LHCN-M2 (cell line): Measurements from ENCODE around the gene ADH1A. TPM values are rescaled to one million over a fixed set of nuclear protein-coding genes. Genes with fewer than 3 reads are reported as not detected.
"Not testable (repeated sequence)": the region's sequence is repeated elsewhere in the genome, so short reads cannot be mapped to it uniquely, and the experiment has no call there.

ENCODE experiments used
- DNase-seq: peaks from one replicate; pipeline ENCODE4 v3.0.0-alpha.2; 2012; ENCODE audit warnings: low read depth
- total RNA-seq: library from RNA; depleted of rRNA; stranded (reverse); fragments of >200 nt; gene quantifications from 2 replicates; pipeline ENCODE4 v1.2.3, GENCODE V29; 2014; rRNA removed

ADH1A gene
- total RNA-seq, 1 experiment from 2014 or later: not detected

- no peak for DNase-seq
These were observed 8.1 kb downstream of the ADH1A start for GRCh38 chr4:99282731-99283130.

GRCh38 chr4:99281261-99281660 lies 9.5 kb downstream of the ADH1A start:
- no peak for DNase-seq

GRCh38 chr4:99276417-99276816 lies 14.4 kb downstream of the ADH1A start:
- no peak for DNase-seq

- no peak for DNase-seq
These were observed 14.9 kb downstream of the ADH1A start for GRCh38 chr4:99275885-99276284.

GRCh38 chr4:99275050-99275449 lies 15.7 kb downstream of the ADH1A start:
- DNase-seq: no peak

- no peak for DNase-seq
These were observed 17.1 kb downstream of the ADH1A start for GRCh38 chr4:99273704-99274103.

- DNase-seq: no peak
These were observed 25.9 kb downstream of the ADH1A start for GRCh38 chr4:99264927-99265326.

- DNase-seq: no peak
These were observed 38.0 kb downstream of the ADH1A start for GRCh38 chr4:99252746-99253145.

GRCh38 chr4:99248714-99249113 lies 42.1 kb downstream of the ADH1A start:
- DNase-seq: no peak

- no peak for DNase-seq
These were observed 54.8 kb downstream of the ADH1A start for GRCh38 chr4:99235955-99236354.

- no peak for DNase-seq
These were observed 56.3 kb downstream of the ADH1A start for GRCh38 chr4:99234331-99235010.

- DNase-seq: not testable (repeated sequence)
These were observed 57.4 kb downstream of the ADH1A start for GRCh38 chr4:99233397-99233796.

- DNase-seq: not testable (repeated sequence)
These were observed 62.1 kb downstream of the ADH1A start for GRCh38 chr4:99228706-99229105.

GRCh38 chr4:99227646-99228045 lies 63.1 kb downstream of the ADH1A start:
- DNase-seq: not testable (repeated sequence)

Other genes with a start within 250 kb of the ADH1A start
- 134 and 140 TPM in 2 replicates for gene ADH5, start 202.2 kb downstream of the ADH1A start, total RNA-seq
- gene ADH4, start 146.7 kb downstream of the ADH1A start, total RNA-seq: not detected in 2 replicates
- gene ADH6, start 71.7 kb downstream of the ADH1A start, total RNA-seq: not detected in 2 replicates
- not detected in 2 replicates for gene ADH1B, start 30.4 kb upstream of the ADH1A start, total RNA-seq
- gene ADH1C, start 61.8 kb upstream of the ADH1A start, total RNA-seq: not detected in 2 replicates
- gene ADH7, start 144.4 kb upstream of the ADH1A start, total RNA-seq: not detected in 2 replicates
- gene C4orf17, start 220.0 kb upstream of the ADH1A start, total RNA-seq: not detected in 2 replicates